T47D (cell line): ENCODE measurements around the gene LITAF.

Experiments
- DNase-seq, 2 experiments: peaks; one replicate each; pipeline versions ENCODE4 v3.0.0 to v3.0.0-alpha.2; 2011 to 2012; ENCODE audit warnings: low read depth in 1 of 2, low spot score in 1 of 2
- JUND ChIP-seq: IDR thresholded peaks from 2 replicates; pipeline ENCODE4 v1.6.1; 2012; ENCODE audit warnings: low read depth
- in situ Hi-C: cut with HindIII; loops from 2 replicates; pipeline ENCODE4 v1.10.0; 2016; ENCODE audit warnings: low sequenced_read_pairs, low pct_unique_long_range_greater_than_20kb

Gene LITAF

GRCh38 chr16:11557801-11558200 is 28.9 kb downstream of the LITAF start:
- no peak for DNase-seq
- in situ Hi-C loops, result no loop called here
- TF ChIP-seq JUND, result no peak

GRCh38 chr16:11556945-11557720 is 29.6 kb downstream of the LITAF start:
- TF ChIP-seq JUND, result no peak
- DNase-seq, result no peak
- in situ Hi-C loops, result no loop called here

- DNase-seq, result no peak
- no peak for TF ChIP-seq JUND
- in situ Hi-C loops, result no loop called here
These were observed 30.4 kb downstream of the LITAF start for GRCh38 chr16:11556214-11556819.

- no peak for TF ChIP-seq JUND
- in situ Hi-C loops, result no loop called here
- no peak for DNase-seq
These were observed 32.7 kb downstream of the LITAF start for GRCh38 chr16:11554053-11554452.

- in situ Hi-C loops, result no loop called here
- DNase-seq, result no peak
- no peak for TF ChIP-seq JUND
These were observed 33.3 kb downstream of the LITAF start for GRCh38 chr16:11553371-11553770.

- no peak for DNase-seq
- no peak for TF ChIP-seq JUND
- in situ Hi-C loops, result no loop called here
These were observed 34.3 kb downstream of the LITAF start for GRCh38 chr16:11552440-11552839.

- DNase-seq, result no peak
- in situ Hi-C loops, result no loop called here
These were observed 34.9 kb downstream of the LITAF start for GRCh38 chr16:11551842-11552241.

GRCh38 chr16:11550791-11551498 is 35.8 kb downstream of the LITAF start:
- TF ChIP-seq JUND, result no peak
- no peak for DNase-seq
- in situ Hi-C loops, result no loop called here

More at GRCh38 chr16:11551842-11552241, 34.9 kb downstream of the LITAF start:
- no peak for TF ChIP-seq JUND

GRCh38 chr16:11547118-11547916 is 39.4 kb downstream of the LITAF start:
- in situ Hi-C loops, result no loop called here
- no peak for TF ChIP-seq JUND
- DNase-seq, result no peak

GRCh38 chr16:11546608-11547061 is 40.1 kb downstream of the LITAF start:
- no peak for DNase-seq
- no peak for TF ChIP-seq JUND
- in situ Hi-C loops, result no loop called here

GRCh38 chr16:11543661-11544393 is 42.9 kb downstream of the LITAF start:
- in situ Hi-C loops, result no loop called here
- no peak for DNase-seq
- no peak for TF ChIP-seq JUND
